Measurements from ENCODE around the gene PRSS53. TPM values are rescaled to one million over a fixed set of nuclear protein-coding genes. Genes with fewer than 3 reads are reported as not detected.

Gene PRSS53
- total and polyA plus RNA-seq, 3 donors from 2014 or later: 1.1 to 6.1 (median 2.7) TPM

DNA sequence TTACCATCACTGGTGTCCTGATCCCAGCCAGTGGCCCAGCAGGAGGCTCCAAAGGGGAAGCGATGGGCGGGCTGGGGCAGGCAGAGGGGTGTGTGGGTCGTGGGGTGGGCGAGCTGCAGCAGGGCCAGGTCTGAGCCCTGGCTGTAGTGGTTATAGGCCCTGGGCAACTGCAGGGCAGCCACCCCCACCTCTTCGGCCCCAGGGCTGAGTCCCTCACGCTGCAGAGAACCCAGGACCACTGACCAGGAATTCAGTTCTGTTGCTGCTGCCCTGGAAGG, 2.2 kb downstream of the PRSS53 start:
- intact Hi-C loops (cut with DNase I; ENCODE audit: low total_unique reads): loop anchor here (10.0 kb wide), 1 partner anchor 58 kb away; no protein-coding TSS in a partner anchor
- peaks cover 28% of the 10 kb centered on the region for H3K4me1 ChIP-seq
- TF ChIP-seq CTCF (IDR thresholded peaks at IDR 0.05) (no peak), POLR2A (IDR thresholded peaks at IDR 0.05) (no peak)

GRCh38 chr16:31085873-31086628, 2.7 kb downstream of the PRSS53 start:
- H3K4me1 ChIP-seq: peaks cover 28% of the 10 kb centered on the region
- no peaks in the 10 kb centered on the region for H3K27me3 ChIP-seq
- no peak for DNase-seq
- H3K4me3 ChIP-seq: no peak overlapping the region
- WGBS, 2 donors: 79 to 82% methylated on average over 14 to 18 of the region's 18 CpGs
- no peaks in the 10 kb centered on the region for H3K36me3 ChIP-seq (ENCODE audit: low read depth, missing control alignments)
- no peaks in the 10 kb centered on the region for H3K9me3 ChIP-seq
- no peak overlapping the region for H3K27ac ChIP-seq
- no peak for TF ChIP-seq CTCF (IDR thresholded peaks at IDR 0.05)
- no peak for TF ChIP-seq POLR2A (IDR thresholded peaks at IDR 0.05)
- intact Hi-C loops (cut with DNase I; ENCODE audit: low total_unique reads): loop anchor here (10.0 kb wide), 1 partner anchor 59 kb away; no protein-coding TSS in a partner anchor

More for the DNA sequence above, 2.2 kb downstream of the PRSS53 start:
- H3K9me3 ChIP-seq: no peaks in the 10 kb centered on the region
- no peaks in the 10 kb centered on the region for H3K36me3 ChIP-seq (ENCODE audit: low read depth, missing control alignments)
- no peak overlapping the region for H3K4me3 ChIP-seq
- WGBS, 2 donors: 91% methylated on average over 6 of the region's 6 CpGs; no CpG with 5 or more reads in 1 of the 2 donors
- no peaks in the 10 kb centered on the region for H3K27me3 ChIP-seq
- DNase-seq: no peak
- H3K27ac ChIP-seq: no peak overlapping the region

GRCh38 chr16:31085411-31085810, 3.3 kb downstream of the PRSS53 start:
- intact Hi-C loops (cut with DNase I; ENCODE audit: low total_unique reads): loop anchor here (10.0 kb wide), 1 partner anchor 59 kb away; no protein-coding TSS in a partner anchor
- WGBS, 2 donors: 71 to 75% methylated on average over 8 of the region's 8 CpGs

DNA sequence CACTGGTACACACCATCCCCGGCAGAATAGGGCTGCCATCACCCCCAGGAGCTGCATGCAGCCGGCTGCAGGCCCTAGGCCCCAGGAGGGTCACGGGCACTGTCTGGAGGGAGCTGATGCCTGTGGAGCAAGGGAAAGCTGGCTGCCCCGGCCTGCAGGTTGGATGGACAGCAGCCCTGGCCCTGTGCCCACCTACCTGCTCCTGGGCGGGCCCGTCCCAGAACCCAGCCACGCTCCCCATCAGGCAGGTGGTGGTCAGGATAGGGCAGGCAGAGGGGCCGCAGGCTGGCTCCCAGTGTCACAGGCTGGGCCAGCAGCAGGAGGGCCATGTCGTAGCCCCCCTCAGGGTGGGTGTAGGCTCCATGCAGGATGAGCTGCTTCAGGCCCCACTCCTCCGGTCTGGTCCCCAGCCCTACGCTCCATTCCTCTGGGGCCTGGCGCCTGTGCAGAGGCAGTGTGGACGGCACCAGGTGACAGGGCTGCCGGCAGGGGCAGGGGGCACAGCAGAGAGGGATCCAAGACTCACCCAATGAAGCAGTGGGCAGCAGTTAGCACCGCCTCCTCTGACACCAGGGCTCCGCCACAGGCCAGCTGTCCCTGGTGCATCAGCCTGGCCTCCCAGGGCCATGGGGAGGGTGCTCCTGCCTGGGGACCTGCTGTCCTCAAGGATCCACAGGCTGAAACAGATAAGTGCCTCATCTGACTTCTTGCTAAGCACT, 4.0 kb downstream of the PRSS53 start:
- DNase-seq: peak; percentile 29
- Histone ChIP-seq H3K9me3 (no peaks in the 10 kb centered on the region), H3K36me3 (ENCODE audit: low read depth, missing control alignments) (no peaks in the 10 kb centered on the region), H3K4me1 (peaks cover 28% of the 10 kb centered on the region), H3K27me3 (no peaks in the 10 kb centered on the region), H3K4me3 (no peak overlapping the region), H3K27ac (no peak overlapping the region)
- intact Hi-C loops (cut with DNase I; ENCODE audit: low total_unique reads): loop anchor here (10.0 kb wide), 1 partner anchor 60 kb away; no protein-coding TSS in a partner anchor
- WGBS, 2 donors: 92% methylated on average over 14 of the region's 16 CpGs; no CpG with 5 or more reads in 1 of the 2 donors
- TF ChIP-seq CTCF (IDR thresholded peaks at IDR 0.05): no peak
- TF ChIP-seq POLR2A (IDR thresholded peaks at IDR 0.05): no peak

More at GRCh38 chr16:31085411-31085810, 3.3 kb downstream of the PRSS53 start:
- no peaks in the 10 kb centered on the region for H3K9me3 ChIP-seq
- H3K4me1 ChIP-seq: peaks cover 28% of the 10 kb centered on the region
- no peak overlapping the region for H3K4me3 ChIP-seq
- no peaks in the 10 kb centered on the region for H3K36me3 ChIP-seq (ENCODE audit: low read depth, missing control alignments)
- DNase-seq: no peak
- no peak overlapping the region for H3K27ac ChIP-seq
- no peak for TF ChIP-seq CTCF (IDR thresholded peaks at IDR 0.05)
- no peak for TF ChIP-seq POLR2A (IDR thresholded peaks at IDR 0.05)
- H3K27me3 ChIP-seq: no peaks in the 10 kb centered on the region

Data from testis (tissue), 3 donors.